Measurements from ENCODE around the gene DAPK1. TPM values are rescaled to one million over a fixed set of nuclear protein-coding genes. Genes with fewer than 3 reads are reported as not detected.
"Not testable (repeated sequence)": the region's sequence is repeated elsewhere in the genome, so short reads cannot be mapped to it uniquely, and the experiment has no call there.

DAPK1 gene
- total and polyA plus RNA-seq, 10 of the 15 experiments (the other 5 are each of a cell fraction or from before 2014, with no cell fraction given): 8.2 to 94.7 (median 51.6) TPM

DNA sequence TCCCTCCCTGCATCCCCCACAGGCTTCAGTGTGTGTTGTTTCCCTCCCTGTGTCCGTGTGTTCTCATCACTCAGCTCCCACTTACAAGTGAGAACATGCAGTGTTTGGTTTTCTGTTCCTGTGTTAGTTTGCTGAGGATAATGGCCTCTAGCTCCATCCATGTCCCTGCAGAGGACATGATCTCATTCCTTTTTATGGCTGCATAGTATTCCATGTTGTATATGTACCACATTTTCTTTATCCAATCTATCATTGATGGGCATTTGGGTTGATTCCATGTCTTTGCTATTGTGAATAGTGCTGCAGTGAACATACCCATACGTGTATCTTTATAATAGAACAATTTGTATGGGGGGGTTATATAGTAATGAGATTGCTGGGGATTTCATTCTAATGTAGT lies 51.4 kb downstream of the DAPK1 start:
- RAD21 ChIA-PET (ENCODE audit: unreplicated experiment): interaction anchor here (1.1 kb wide), 1 partner anchor 8 kb away, joined by 3 read pairs; no protein-coding TSS in a partner anchor
- not testable (repeated sequence) for H3K27ac ChIP-seq (ENCODE audit: control insufficient read depth, insufficient read depth)

DNA sequence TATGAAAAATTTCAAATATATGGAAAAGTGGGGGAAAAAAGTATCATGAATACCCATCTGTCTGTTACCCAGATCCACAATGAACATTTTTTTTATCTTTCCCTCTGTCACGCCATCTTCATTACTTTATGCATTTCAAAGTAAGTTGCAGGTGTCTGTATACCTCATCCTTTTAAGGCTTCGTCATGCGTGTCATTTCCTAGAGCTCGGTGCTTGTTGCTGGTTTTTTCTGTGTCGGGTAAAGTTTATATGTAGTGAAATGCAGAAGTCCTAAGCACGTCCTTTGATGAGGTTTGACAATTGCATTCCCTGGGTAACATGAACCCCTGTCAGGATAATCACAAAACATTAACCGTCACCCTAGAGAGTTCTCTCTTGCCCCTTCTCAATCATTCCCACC lies 52.1 kb downstream of the DAPK1 start:
- ChIA-PET RAD21 (ENCODE audit: unreplicated experiment) (interaction anchor here (1.4 kb wide), 1 partner anchor 14 kb away, joined by 5 read pairs; no protein-coding TSS in a partner anchor), CTCF (no interaction called here), POLR2A (no interaction called here), SMC1A (ENCODE audit: uncharacterized antibody, unreplicated experiment) (interaction anchor here (1.2 to 1.5 kb wide), 2 partner anchors 19 to 86 kb away, joined by 3 read pairs; no protein-coding TSS in a partner anchor)
- intact Hi-C loops (cut with micrococcal nuclease; ENCODE audit: unreplicated experiment): no loop called here
- peak overlapping the region; percentile 45 for H3K27ac ChIP-seq (ENCODE audit: control insufficient read depth, insufficient read depth)
- H4K20me1 ChIP-seq (ENCODE audit: control insufficient read depth, insufficient read depth): no peaks in the 10 kb centered on the region
- no TSS peak for BruUV-seq (replicated peaks)
- H3K79me2 ChIP-seq (ENCODE audit: control insufficient read depth, insufficient read depth, low read length): no peaks in the 10 kb centered on the region; the same call in 1 of the 2 replicates
- peaks cover 4% of the 10 kb centered on the region for H3K4me1 ChIP-seq (ENCODE audit: control insufficient read depth, insufficient read depth, low read length)
- in situ Hi-C loops (cut with MboI): loop anchor here (25.0 kb wide), 1 partner anchor 1763 kb away; the partner anchor contains the start of genes CKS2 and SECISBP2
- no peak overlapping the region for H3K4me3 ChIP-seq
- no peak overlapping the region for H2AFZ ChIP-seq (ENCODE audit: control insufficient read depth, low read depth, low read length)
- H3K36me3 ChIP-seq (ENCODE audit: control insufficient read depth in 2 of 2, insufficient read depth in 2 of 2, low read length in 1 of 2): peaks cover 0 to 1% of the 10 kb centered on the region in 2 experiments; a peak in 2 of 4 replicates
- no peaks in the 10 kb centered on the region for H3K9me3 ChIP-seq (replicated peaks; ENCODE audit: control insufficient read depth, insufficient read depth, low read length)
- DNase-seq (ENCODE audit: low read depth, low spot score) (no peak), ATAC-seq (no peak), FAIRE-seq (no peak)
- H3K9ac ChIP-seq (ENCODE audit: control insufficient read depth, insufficient read depth, low read length): no peak overlapping the region
- peak overlapping the region; percentile 30; the same call in 1 of the 2 replicates for H3K4me2 ChIP-seq (ENCODE audit: control insufficient read depth, insufficient read depth)
- H3K27me3 ChIP-seq (replicated peaks in 1 of 2; ENCODE audit: control insufficient read depth in 2 of 2, insufficient read depth in 2 of 2, low read length in 1 of 2): no peaks in the 10 kb centered on the region
- 26% methylated on average over 7 of the region's 7 CpGs for WGBS (ENCODE audit: insufficient coverage, insufficient replicate concordance, low lambda C conversion rate, missing lambda C conversion rate)
- TF ChIP-seq, protein P1, sequence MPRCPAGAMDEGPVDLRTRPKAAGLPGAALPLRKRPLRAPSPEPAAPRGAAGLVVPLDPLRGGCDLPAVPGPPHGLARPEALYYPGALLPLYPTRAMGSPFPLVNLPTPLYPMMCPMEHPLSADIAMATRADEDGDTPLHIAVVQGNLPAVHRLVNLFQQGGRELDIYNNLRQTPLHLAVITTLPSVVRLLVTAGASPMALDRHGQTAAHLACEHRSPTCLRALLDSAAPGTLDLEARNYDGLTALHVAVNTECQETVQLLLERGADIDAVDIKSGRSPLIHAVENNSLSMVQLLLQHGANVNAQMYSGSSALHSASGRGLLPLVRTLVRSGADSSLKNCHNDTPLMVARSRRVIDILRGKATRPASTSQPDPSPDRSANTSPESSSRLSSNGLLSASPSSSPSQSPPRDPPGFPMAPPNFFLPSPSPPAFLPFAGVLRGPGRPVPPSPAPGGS (IDR thresholded peaks at IDR 0.05; ENCODE audit: borderline replicate concordance, insufficient read depth, low read depth, low read length, poor library complexity, severe bottlenecking): no peak
- peak; percentile 61 for TF ChIP-seq TCF7 (IDR thresholded peaks at IDR 0.05; ENCODE audit: borderline replicate concordance)
- TF ChIP-seq JUNB (IDR thresholded peaks at IDR 0.05): peak; percentile 26; the same call in 1 of the 2 replicates
- no peak for TF ChIP-seq ZBTB33 (IDR thresholded peaks at IDR 0.05)
- TF ChIP-seq RUNX3 (IDR thresholded peaks at IDR 0.05; ENCODE audit: low read length): peak; percentile 44; the same call in 1 of the 2 replicates
- no peak for TF ChIP-seq IKZF2 (IDR thresholded peaks at IDR 0.05)
- no peak for TF ChIP-seq IKZF1 (conservative IDR thresholded peaks at IDR 0.05)
- TF ChIP-seq NFIC (IDR thresholded peaks at IDR 0.05; ENCODE audit: low read depth, low read length): peak; percentile 60; the same call in 1 of the 2 replicates
- peak; percentile 22; the same call in 1 of the 2 replicates for TF ChIP-seq SPI1 (IDR thresholded peaks at IDR 0.05; ENCODE audit: borderline replicate concordance, insufficient read depth, low read depth, low read length)
- TF ChIP-seq, protein P2, sequence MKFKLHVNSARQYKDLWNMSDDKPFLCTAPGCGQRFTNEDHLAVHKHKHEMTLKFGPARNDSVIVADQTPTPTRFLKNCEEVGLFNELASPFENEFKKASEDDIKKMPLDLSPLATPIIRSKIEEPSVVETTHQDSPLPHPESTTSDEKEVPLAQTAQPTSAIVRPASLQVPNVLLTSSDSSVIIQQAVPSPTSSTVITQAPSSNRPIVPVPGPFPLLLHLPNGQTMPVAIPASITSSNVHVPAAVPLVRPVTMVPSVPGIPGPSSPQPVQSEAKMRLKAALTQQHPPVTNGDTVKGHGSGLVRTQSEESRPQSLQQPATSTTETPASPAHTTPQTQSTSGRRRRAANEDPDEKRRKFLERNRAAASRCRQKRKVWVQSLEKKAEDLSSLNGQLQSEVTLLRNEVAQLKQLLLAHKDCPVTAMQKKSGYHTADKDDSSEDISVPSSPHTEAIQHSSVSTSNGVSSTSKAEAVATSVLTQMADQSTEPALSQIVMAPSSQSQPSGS (IDR thresholded peaks at IDR 0.05; ENCODE audit: low read length): peak; percentile 33; the same call in 1 of the 2 replicates

More for the DNA sequence above, 51.4 kb downstream of the DAPK1 start:
- ATAC-seq; CTCF ChIA-PET; H3K4me2 ChIP-seq (ENCODE audit: control insufficient read depth, insufficient read depth); H3K9me3 ChIP-seq (replicated peaks; ENCODE audit: control insufficient read depth, insufficient read depth, low read length); in situ Hi-C loops (cut with MboI); H4K20me1 ChIP-seq (ENCODE audit: control insufficient read depth, insufficient read depth); H3K27me3 ChIP-seq (replicated peaks in 1 of 2; ENCODE audit: control insufficient read depth in 2 of 2, insufficient read depth in 2 of 2, low read length in 1 of 2); H3K36me3 ChIP-seq (ENCODE audit: control insufficient read depth in 2 of 2, insufficient read depth in 2 of 2, low read length in 1 of 2); H2AFZ ChIP-seq (ENCODE audit: control insufficient read depth, low read depth, low read length); BruUV-seq (replicated peaks); H3K79me2 ChIP-seq (ENCODE audit: control insufficient read depth, insufficient read depth, low read length); H3K4me3 ChIP-seq; DNase-seq (ENCODE audit: low read depth, low spot score); H3K4me1 ChIP-seq (ENCODE audit: control insufficient read depth, insufficient read depth, low read length); FAIRE-seq; intact Hi-C loops (cut with micrococcal nuclease; ENCODE audit: unreplicated experiment); H3K9ac ChIP-seq (ENCODE audit: control insufficient read depth, insufficient read depth, low read length); POLR2A ChIA-PET: not testable (repeated sequence)
- SMC1A ChIA-PET (ENCODE audit: uncharacterized antibody, unreplicated experiment): interaction anchor here (0.7 to 2.0 kb wide), 3 partner anchors 12 to 38 kb away, joined by 3 to 12 read pairs (median 3); no protein-coding TSS in a partner anchor
- WGBS (ENCODE audit: insufficient coverage, insufficient replicate concordance, low lambda C conversion rate, missing lambda C conversion rate): 36% methylated on average over 2 of the region's 2 CpGs
